ENCODE data around the gene MERTK.

MERTK gene

GRCh38 chr2:112055730-112056625, 157.6 kb downstream of the MERTK start:
- peak overlapping the region; percentile 92 for H3K4me3 ChIP-seq (ENCODE audit: low read depth, low read length)
- no peak for TF ChIP-seq CTCF (IDR thresholded peaks at IDR 0.05; ENCODE audit: borderline replicate concordance, insufficient read depth, low read depth, low read length)

DNA sequence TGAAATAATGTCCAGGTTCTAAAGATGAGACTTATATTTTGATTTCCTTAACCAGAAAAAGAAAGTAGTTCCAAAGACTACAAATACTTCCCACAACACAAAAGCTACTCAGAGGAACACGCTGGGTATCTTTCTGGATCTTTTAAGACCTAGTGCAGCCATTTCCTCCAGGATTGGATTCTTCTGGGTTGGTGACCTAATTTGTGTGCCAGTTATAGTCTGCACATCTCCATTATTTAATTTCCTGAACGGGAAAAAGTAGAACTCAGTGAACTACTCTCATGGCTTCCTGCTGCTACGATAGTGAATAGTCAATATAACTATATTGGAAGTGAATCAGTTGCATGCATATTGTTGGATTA, 158.2 kb downstream of the MERTK start:
- peak overlapping the region; percentile 92 for H3K4me3 ChIP-seq (ENCODE audit: low read depth, low read length)
- TF ChIP-seq CTCF (IDR thresholded peaks at IDR 0.05; ENCODE audit: borderline replicate concordance, insufficient read depth, low read depth, low read length), result no peak

DNA sequence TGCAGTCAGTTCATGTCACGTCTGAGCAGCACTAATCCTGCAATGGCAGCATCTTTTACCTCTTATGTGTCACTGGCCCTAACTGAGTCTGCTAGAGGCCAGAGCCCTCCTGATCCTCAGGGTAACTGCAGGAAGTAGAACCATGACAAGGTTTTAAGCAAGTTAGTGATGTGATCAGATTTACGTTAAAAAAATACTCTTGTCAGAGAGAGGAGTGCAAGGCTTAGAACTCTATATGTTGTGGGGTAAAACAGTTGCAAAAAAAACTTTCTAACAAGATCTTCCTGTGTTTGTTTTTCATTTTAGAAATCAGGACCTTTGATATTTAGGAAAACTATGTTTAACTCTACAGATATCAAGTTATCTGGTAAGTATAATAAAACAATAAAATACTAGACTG, 161.3 kb downstream of the MERTK start:
- TF ChIP-seq CTCF (IDR thresholded peaks at IDR 0.05; ENCODE audit: borderline replicate concordance, insufficient read depth, low read depth, low read length), result no peak

GRCh38 chr2:112061299-112061698, 162.9 kb downstream of the MERTK start:
- H3K4me3 ChIP-seq (ENCODE audit: low read depth, low read length), result no peak overlapping the region
- TF ChIP-seq CTCF (IDR thresholded peaks at IDR 0.05; ENCODE audit: borderline replicate concordance, insufficient read depth, low read depth, low read length), result no peak

More for the DNA sequence above, 161.3 kb downstream of the MERTK start:
- H3K4me3 ChIP-seq (ENCODE audit: low read depth, low read length), result no peak overlapping the region

- no peak for TF ChIP-seq CTCF (IDR thresholded peaks at IDR 0.05; ENCODE audit: borderline replicate concordance, insufficient read depth, low read depth, low read length)
- H3K4me3 ChIP-seq (ENCODE audit: low read depth, low read length), result no peak overlapping the region
Observed at GRCh38 chr2:112061840-112062239, 163.4 kb downstream of the MERTK start.

- no peak overlapping the region for H3K4me3 ChIP-seq (ENCODE audit: low read depth, low read length)
Observed at GRCh38 chr2:112062894-112063293, 164.5 kb downstream of the MERTK start.

More at GRCh38 chr2:112062894-112063293, 164.5 kb downstream of the MERTK start:
- TF ChIP-seq CTCF (IDR thresholded peaks at IDR 0.05; ENCODE audit: borderline replicate concordance, insufficient read depth, low read depth, low read length), result no peak

Measured in GM12875 (cell line).